WTC11 (cell line): ENCODE data around the gene C2CD2. TPM values are rescaled to one million over a fixed set of nuclear protein-coding genes. Genes with fewer than 3 reads are reported as not detected.

Source experiments
- NFYB ChIP-seq: sonication (generic); formaldehyde crosslinking; conservative IDR thresholded peaks from 2 replicates; pipeline ENCODE4 v1.8.0; 2022; ENCODE audit warnings: low read depth, missing genetic modification reagents
- total RNA-seq: library from RNA; stranded (reverse); gene quantifications from 3 replicates; pipeline ENCODE4 v1.2.3, GENCODE V29; 2021
- TF ChIP-seq, protein P1 (sequence below): sonication (generic); formaldehyde crosslinking; IDR thresholded peaks from 2 replicates; pipeline ENCODE4 v1.8.1; 2022; ENCODE audit warnings: missing genetic modification reagents, borderline replicate concordance

The C2CD2 gene
- total RNA-seq, 1 experiment from 2014 or later: 11.2 TPM

DNA sequence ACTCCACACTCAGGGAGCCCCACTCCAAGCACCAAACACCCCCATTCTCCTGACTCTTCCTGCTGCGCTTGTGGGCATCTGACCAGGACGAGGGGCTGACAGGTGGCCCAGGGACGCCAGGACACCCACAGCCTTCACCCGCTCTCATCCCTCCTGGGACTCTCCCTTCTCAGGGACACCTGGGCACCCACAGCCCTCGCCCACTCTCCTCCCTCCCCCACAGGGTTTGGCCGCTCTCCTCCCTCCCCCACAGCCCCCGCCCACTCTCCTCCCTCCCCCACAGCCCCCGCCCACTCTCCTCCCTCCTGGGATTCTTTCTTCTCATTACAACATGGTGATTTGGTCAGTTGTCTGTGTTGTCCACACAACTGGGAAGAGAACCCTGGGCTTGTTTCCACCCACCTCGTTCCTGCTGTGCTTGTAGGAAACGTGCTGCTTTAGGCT is 118.1 kb downstream of the C2CD2 start (continued):
- TF ChIP-seq, protein P1, sequence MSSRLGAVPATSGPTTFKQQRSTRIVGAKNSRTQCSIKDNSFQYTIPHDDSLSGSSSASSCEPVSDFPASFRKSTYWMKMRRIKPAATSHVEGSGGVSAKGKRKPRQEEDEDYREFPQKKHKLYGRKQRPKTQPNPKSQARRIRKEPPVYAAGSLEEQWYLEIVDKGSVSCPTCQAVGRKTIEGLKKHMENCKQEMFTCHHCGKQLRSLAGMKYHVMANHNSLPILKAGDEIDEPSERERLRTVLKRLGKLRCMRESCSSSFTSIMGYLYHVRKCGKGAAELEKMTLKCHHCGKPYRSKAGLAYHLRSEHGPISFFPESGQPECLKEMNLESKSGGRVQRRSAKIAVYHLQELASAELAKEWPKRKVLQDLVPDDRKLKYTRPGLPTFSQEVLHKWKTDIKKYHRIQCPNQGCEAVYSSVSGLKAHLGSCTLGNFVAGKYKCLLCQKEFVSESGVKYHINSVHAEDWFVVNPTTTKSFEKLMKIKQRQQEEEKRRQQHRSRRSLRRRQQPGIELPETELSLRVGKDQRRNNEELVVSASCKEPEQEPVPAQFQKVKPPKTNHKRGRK (CRISPR knock-in tag): no peak
- TF ChIP-seq NFYB (CRISPR knock-in tag): no peak

Other genes with a start within 250 kb of the C2CD2 start
- 13.7 to 20.1 TPM (median 14.0 TPM) in 3 replicates for gene RIPK4, start 187.0 kb downstream of the C2CD2 start, total RNA-seq
- 10.3 to 12.9 TPM (median 12.2 TPM) in 3 replicates for gene PRDM15, start 74.7 kb downstream of the C2CD2 start, total RNA-seq
- 13.8 to 14.2 TPM (median 14.2 TPM) in 3 replicates for gene ZBTB21, start 56.3 kb upstream of the C2CD2 start, total RNA-seq
- gene UMODL1, start 117.3 kb upstream of the C2CD2 start, total RNA-seq: 0.11 TPM in 1 of 3 replicates, not detected in the others